Activated CD8-positive, alpha-beta memory T cell treated with anti-CD3 and anti-CD28 coated beads, Interleukin-2, amount 50 U/mL, for 48 hours (primary cell): ENCODE results near the gene OTOS.

Experiments
- DNase-seq: peaks from one replicate; pipeline ENCODE4 v3.0.0-alpha.2; 2020

OTOS gene

DNA sequence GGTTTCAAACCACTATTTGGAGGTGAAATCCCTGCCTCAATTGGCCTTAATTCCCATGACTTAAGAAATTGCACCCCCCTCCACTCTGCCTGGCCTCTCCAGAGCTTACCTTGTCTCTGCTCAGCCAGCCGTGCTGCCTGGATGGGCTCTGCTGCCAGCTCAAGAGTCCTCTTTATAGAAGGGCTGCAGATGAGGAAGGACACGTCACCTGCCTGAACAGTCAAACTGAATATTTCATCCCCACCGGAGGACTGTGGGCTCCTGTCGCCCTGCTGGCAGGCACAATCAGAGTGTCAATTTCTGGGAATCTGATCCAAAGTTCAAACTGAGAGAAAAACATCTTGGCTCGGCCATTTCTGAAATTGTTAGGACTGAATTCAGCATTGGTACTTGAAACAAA, at the start of gene OTOS:
OTOS (minus strand) TSS at position 148 of the 400 bp plus-strand sequence. CDS start 332 bp downstream, outside the sequence.
- no peak for DNase-seq

- DNase-seq = no peak
Observed at GRCh38 chr2:240189686-240190085, 49.2 kb upstream of the OTOS start.

GRCh38 chr2:240187989-240188590, 47.6 kb upstream of the OTOS start:
- DNase-seq = no peak

DNA sequence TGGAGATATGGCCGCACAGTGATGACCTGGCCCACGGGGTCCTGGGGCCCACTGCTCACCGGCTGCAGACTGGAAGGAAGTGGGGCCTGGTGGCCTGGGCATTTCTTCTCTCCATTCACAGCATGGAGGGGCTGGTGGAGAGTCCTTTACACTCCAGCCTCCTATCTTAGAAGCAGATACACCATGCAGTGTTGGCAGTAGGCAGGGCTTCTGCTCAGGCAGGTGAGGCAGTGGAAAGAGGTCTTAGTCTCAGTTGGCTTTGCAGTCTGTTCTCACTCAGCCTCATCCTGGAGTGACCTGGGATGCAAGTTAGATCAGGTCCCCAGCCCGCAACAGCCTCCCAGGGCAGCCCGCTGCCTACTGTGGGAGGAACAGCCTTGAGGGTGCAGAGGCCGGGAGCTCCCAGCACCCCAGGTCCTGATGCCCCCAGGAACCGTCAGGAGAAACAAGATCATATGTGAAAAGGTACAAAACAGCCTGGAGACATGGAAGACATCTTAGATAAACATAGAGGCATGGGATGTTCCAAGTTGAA, 45.8 kb upstream of the OTOS start:
- DNase-seq = no peak

GRCh38 chr2:240184656-240185055, 44.2 kb upstream of the OTOS start:
- DNase-seq = no peak

DNA sequence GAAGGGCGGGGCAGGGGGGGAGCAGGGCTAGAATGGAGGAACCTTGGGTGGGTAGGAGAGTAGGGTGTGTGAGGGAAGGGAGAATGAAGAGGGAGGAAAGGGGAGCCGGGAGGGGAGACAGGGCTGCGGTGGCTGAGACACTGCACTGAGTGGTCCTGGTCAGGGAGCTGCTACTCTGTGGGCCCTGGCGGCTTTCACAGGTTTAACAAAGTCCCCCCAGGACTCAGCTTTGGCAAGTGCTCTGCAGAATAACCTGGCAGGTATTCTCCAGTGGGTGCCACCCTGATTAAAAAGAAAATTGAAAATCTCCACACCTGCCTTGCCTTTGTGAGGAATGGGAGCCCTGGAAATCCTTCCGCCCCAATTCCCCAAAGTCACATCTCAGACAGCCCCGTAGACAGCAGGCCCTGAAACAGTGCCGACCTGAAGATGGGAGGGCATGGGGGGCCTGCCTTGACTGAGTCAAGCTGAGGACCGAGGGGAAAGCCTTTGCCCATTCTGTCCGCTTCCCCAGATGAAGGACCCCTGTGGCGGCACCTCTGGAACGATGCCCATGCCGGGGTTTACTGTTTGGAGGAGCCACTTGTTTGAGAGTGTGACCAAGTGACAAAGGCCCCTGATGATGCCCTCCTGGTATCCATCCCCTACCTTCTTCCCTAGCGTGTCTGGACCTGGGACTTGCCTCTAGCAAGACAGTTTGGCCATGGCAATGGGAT, 43.6 kb upstream of the OTOS start:
- DNase-seq = no peak

- DNase-seq = no peak
Observed at GRCh38 chr2:240183006-240183874, 42.8 kb upstream of the OTOS start.

GRCh38 chr2:240182476-240182875, 42.0 kb upstream of the OTOS start:
- DNase-seq = no peak

DNA sequence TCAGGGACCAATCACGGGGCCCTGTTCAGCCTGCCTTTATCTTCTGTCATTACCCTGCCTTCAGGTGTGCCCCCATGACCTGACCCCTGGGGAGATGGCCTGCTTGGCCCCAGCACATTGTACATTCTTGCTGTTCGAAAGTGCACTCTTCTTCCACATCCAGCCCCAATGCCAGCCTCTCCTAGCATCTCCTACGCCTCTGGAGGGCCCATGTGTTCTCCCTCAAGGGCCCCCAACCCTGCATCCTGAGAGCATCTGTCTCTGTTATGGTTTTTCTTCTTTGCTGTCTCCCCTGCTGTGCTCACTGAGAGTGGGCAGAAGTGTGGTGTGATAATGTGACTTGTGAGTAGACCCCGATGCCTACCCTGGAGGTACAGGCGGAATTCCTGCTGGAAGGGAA, 41.5 kb upstream of the OTOS start:
- no peak for DNase-seq

GRCh38 chr2:240179941-240180666, 39.6 kb upstream of the OTOS start:
- DNase-seq = no peak

GRCh38 chr2:240179186-240179815, 38.8 kb upstream of the OTOS start:
- no peak for DNase-seq

GRCh38 chr2:240178564-240178963, 38.1 kb upstream of the OTOS start:
- DNase-seq = no peak

DNA sequence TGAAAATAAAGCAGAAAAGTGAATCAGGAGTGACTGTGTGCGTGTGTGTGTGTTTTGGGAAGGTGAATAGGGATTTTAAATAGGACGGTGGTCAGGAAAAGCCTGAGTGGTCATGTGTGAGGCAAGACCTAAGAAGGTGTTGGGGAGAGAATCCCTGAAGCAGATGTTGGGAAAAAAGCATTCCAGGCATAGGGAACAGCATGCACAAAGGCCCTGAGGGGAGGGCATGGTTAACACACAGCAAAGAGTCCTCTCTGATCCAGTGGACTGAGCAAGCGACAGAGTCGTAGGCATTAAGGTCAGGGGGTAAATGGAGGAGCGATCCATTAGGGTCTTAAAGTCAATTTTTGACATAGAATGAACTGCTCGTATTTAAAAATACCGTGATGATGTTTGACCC, 34.0 kb upstream of the OTOS start:
- no peak for DNase-seq

DNA sequence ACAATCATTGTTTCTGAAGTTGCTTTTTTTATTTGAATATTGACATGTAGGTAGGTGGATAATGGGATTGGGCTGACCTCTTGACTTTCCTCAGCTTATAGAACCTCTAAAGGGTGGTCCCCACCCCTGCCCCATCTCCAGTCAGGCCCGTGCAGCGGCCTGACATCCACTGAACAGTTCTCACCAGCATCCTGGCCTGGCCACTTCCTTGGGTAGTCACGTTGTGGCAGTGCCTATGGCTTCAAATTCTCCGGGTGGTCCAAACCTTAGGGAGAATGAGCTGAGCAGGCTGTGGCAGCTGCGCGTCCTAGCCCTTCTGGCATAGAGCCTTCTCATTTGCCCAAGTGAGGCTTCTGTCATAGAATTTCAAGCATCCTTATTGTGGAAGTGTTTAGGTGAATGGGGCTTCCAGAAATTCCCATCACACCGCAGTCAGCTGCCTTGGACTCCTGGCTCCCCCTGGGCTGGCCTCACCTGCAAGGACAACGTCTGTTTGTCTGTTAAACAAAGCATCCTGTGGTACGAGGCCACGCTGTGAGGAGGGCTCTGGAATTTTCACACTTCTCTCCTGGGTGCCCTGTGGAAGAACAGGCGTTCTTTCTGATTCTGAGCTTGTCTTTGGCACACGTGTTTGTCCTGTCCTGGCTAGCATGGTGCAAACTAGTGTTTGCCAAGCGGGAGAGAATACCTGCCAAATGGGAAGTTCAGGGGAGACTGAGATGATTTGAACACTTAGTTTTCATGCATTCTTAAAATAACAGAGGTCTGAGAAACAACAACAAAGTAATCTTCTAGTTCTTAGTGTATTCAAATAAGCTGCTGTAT, 31.8 kb upstream of the OTOS start:
- no peak for DNase-seq

DNA sequence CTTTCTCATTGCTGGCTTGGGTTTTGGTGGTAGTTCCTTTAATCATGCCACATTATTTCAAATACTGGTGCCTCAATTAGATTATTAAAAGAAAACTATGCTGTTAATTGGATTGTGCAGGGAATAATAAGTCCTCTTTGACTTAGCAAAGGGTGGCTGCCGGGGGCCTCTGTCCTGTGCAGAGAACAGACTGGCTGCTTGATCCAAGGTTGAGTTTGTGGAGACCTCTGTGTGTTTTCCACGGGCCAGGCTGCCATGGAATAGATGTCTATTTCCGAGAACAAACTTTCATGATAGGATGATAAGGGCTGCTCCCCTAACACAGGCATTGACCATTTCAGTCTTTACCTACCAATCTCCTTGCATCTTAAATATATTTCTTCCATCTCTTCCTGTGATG, 30.4 kb upstream of the OTOS start:
- no peak for DNase-seq

DNA sequence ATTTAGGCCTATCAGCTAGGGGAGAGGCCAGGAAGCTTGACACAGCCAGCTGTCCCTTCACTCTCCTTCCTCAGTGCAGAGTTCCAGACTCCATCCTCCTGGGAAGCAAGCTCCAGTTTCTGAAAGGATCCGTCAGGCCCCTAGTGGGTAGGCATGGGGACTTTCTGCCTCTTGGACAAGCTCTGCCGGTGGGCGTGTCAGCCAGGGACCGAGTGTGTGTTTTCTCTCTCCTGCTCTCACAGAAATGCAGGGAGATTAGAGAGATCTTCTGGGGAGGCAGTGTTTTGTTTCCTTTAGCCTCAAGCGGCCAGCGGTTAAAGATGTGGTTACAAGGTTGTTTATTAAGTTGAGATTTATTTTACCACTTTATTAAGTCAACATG, 29.9 kb upstream of the OTOS start:
- DNase-seq = no peak

GRCh38 chr2:240169486-240170353, 29.3 kb upstream of the OTOS start:
- no peak for DNase-seq

DNA sequence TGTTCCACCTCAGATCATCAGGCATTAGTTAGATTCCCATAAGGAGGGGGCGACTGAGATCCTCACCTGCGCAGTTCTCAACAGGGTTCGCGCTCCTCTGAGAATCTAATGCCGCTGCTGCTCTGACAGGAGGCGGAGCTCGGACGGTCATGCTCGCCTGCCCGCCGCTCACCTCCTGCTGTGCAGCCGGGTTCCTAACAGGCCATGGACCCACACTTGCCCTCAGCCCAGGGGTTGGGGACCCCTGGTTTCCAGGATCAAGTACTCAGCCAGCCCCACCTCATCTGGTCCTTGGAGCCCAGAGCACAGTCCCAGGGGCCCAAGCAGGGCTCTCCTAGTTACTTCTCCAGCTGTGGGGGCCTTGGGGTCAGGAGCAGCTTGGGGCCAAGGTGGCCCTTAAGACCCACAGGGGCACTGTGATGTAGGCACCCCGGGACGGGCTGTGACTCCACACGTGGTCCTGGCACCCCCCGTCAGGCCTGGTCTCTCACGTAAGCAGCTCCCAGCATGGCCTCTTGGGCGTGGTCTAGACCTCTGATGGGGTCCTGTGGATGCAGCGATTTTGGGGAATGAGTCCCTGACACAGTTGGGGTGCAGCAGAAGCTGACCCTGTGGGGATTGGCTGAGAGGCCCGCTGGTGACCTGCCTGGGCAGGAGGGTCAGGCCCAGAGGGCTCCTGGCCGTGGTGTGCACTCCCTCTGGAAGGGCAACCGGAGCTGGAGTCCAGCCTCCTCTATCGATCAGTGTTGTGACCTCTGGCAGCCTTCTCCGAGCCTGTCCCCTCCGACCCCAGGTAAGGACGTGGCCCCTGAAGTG, 28.3 kb upstream of the OTOS start:
- DNase-seq = no peak

GRCh38 chr2:240168041-240168440, 27.6 kb upstream of the OTOS start:
- no peak for DNase-seq

DNA sequence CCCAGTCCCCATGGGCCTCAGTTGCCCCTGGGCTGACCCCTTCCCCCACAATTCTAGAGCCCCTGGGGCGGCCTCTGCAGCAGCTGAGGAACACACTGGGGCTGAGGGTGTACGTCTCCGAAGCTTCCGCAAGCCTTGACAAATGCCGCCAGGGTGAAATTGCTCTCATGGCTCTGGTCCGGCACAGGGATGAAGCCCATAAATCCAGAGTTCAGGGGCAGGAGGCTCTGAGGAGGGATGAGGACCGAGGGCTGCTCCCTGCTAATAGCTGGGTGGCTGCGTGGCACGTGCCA, 27.1 kb upstream of the OTOS start:
- DNase-seq = no peak
